Natural killer cell (primary cell): ENCODE data around the gene AKAP1. TPM values are rescaled to one million over a fixed set of nuclear protein-coding genes. Genes with fewer than 3 reads are reported as not detected.

Source experiments
- ATAC-seq, 3 donors: fragments of 150-1000 bp in 2 of 3; fragments of 200-7000 bp in 1 of 3; cut with Tn5 transposase; 1 replicate in 1 of 3; 2 replicates in 2 of 3; pipeline ENCODE4 v1.10.0; 2021; ENCODE audit warnings: mild to moderate bottlenecking in 2 of 3, moderate library complexity in 2 of 3
- DNase-seq, 2 donors: peaks; one replicate each; pipeline versions ENCODE4 v3.0.0 to v3.0.0-alpha.2; 2013 to 2021; ENCODE audit warnings: mixed read lengths in 1 of 2
- H3K27ac ChIP-seq: one replicate; pipeline ENCODE4 v1.5.1; 2013; ENCODE audit warnings: mild to moderate bottlenecking, low read length
- H3K27me3 ChIP-seq: one replicate; pipeline ENCODE4 v1.6.1; 2013; ENCODE audit warnings: low read length; ENCODE audit not compliant: control insufficient read depth, insufficient read depth
- H3K36me3 ChIP-seq: one replicate; pipeline ENCODE4 v1.6.1; 2013; ENCODE audit warnings: low read length; ENCODE audit not compliant: control insufficient read depth, insufficient read depth
- H3K4me1 ChIP-seq: one replicate; pipeline ENCODE4 v1.6.1; 2013; ENCODE audit warnings: low read length; ENCODE audit not compliant: control insufficient read depth, insufficient read depth
- H3K4me3 ChIP-seq: one replicate; pipeline ENCODE4 v1.5.1; 2013; ENCODE audit warnings: low read length
- H3K9me3 ChIP-seq: one replicate; pipeline ENCODE4 v1.6.1; 2013; ENCODE audit warnings: low read length; ENCODE audit not compliant: control insufficient read depth, insufficient read depth
- H3K27ac Mint-ChIP-seq, 2 donors: one replicate each; pipeline ENCODE4 v1.8.0; 2022; ENCODE audit warnings: mild to moderate bottlenecking in 2 of 2, mixed read lengths in 2 of 2, moderate library complexity in 1 of 2
- H3K27me3 Mint-ChIP-seq, 2 donors: one replicate each; pipeline ENCODE4 v1.8.0; 2022; ENCODE audit warnings: low read depth in 2 of 2, mixed read lengths in 2 of 2
- H3K36me3 Mint-ChIP-seq: one replicate; pipeline ENCODE4 v1.8.0; 2022; ENCODE audit warnings: mixed read lengths
- H3K4me1 Mint-ChIP-seq, 2 donors: one replicate each; pipeline ENCODE4 v1.8.0; 2022; ENCODE audit warnings: mixed read lengths in 2 of 2
- H3K4me3 Mint-ChIP-seq: one replicate; pipeline ENCODE4 v1.8.0; 2022; ENCODE audit warnings: mild to moderate bottlenecking, moderate library complexity, mixed read lengths
- H3K9me3 Mint-ChIP-seq, 2 donors: one replicate each; pipeline ENCODE4 v1.8.0; 2022; ENCODE audit warnings: mixed read lengths in 2 of 2
- CTCF ChIP-seq: fragments of 200-600 bp; IDR thresholded peaks from one replicate; pipeline ENCODE4 v1.8.0; 2022; ENCODE audit warnings: antibody characterized with exemption
- WGBS: methylation state at CpG from one replicate; pipeline ENCODE4 v1.1.7; 2013; ENCODE audit warnings: missing lambda C conversion rate; ENCODE audit not compliant: insufficient coverage; 5-methylcytosine and 5-hydroxymethylcytosine counted together
- intact Hi-C: fragments of 100-400 bp; cut with micrococcal nuclease; formaldehyde crosslinking; loops from one replicate; pipeline ENCODE4 v1.14.2; 2022
- total RNA-seq, 4 donors: library from RNA; stranded (reverse); fragments of 120-200 nt in 1 of 4; gene quantifications; one replicate each; pipeline versions ENCODE4 v1.2.3 to v1.2.4, GENCODE V29; 2013 to 2022

Gene AKAP1
- total RNA-seq, 3 donors from 2014 or later (not counting 1 experiment from before 2014, with no cell fraction given), result 9.8 to 15.8 (median 11.4) TPM

GRCh38 chr17:57114085-57114673 is 29.1 kb downstream of the AKAP1 start:
- no peak overlapping the region for H3K4me3 Mint-ChIP-seq
- Histone ChIP-seq H3K4me1 (no peaks in the 10 kb centered on the region), H3K9me3 (no peaks in the 10 kb centered on the region), H3K4me3 (no peak overlapping the region), H3K36me3 (peaks cover 28% of the 10 kb centered on the region), H3K27me3 (no peaks in the 10 kb centered on the region), H3K27ac (no peak overlapping the region)
- H3K36me3 Mint-ChIP-seq, result peaks cover 6% of the 10 kb centered on the region
- ATAC-seq (peak; percentile 66 to 82 (median 73)), DNase-seq (peak; percentile 52 to 77)
- H3K27me3 Mint-ChIP-seq, result no peaks in the 10 kb centered on the region
- no peak overlapping the region for H3K27ac Mint-ChIP-seq
- intact Hi-C loops, result no loop called here
- TF ChIP-seq CTCF, result peak; percentile 81
- WGBS, result 86% methylated on average over 13 of the region's 13 CpGs
- peaks cover 0 to 5% of the 10 kb centered on the region in 2 donors for H3K4me1 Mint-ChIP-seq
- no peaks in the 10 kb centered on the region for H3K9me3 Mint-ChIP-seq

- Histone ChIP-seq H3K4me1 (no peaks in the 10 kb centered on the region), H3K4me3 (no peak overlapping the region), H3K36me3 (peaks cover 28% of the 10 kb centered on the region), H3K9me3 (no peaks in the 10 kb centered on the region), H3K27me3 (no peaks in the 10 kb centered on the region), H3K27ac (no peak overlapping the region)
- Mint-ChIP-seq H3K4me3 (no peak overlapping the region), H3K4me1 (peaks cover 0 to 5% of the 10 kb centered on the region in 2 donors), H3K27me3 (no peaks in the 10 kb centered on the region), H3K36me3 (peaks cover 8% of the 10 kb centered on the region), H3K9me3 (no peaks in the 10 kb centered on the region), H3K27ac (no peak overlapping the region)
- DNase-seq (no peak), ATAC-seq (no peak)
- 96% methylated on average over 4 of the region's 4 CpGs for WGBS
- no peak for TF ChIP-seq CTCF
- intact Hi-C loops, result no loop called here
These were observed 30.3 kb downstream of the AKAP1 start for GRCh38 chr17:57115377-57115776.

GRCh38 chr17:57115916-57116315 is 30.9 kb downstream of the AKAP1 start:
- H3K27ac Mint-ChIP-seq, result no peak overlapping the region
- Histone ChIP-seq H3K9me3 (no peaks in the 10 kb centered on the region), H3K27ac (no peak overlapping the region), H3K4me3 (no peak overlapping the region), H3K27me3 (no peaks in the 10 kb centered on the region), H3K36me3 (peaks cover 28% of the 10 kb centered on the region), H3K4me1 (no peaks in the 10 kb centered on the region)
- no peak for TF ChIP-seq CTCF
- 98% methylated on average over 21 of the region's 21 CpGs for WGBS
- no peaks in the 10 kb centered on the region for H3K9me3 Mint-ChIP-seq
- peaks cover 13% of the 10 kb centered on the region for H3K36me3 Mint-ChIP-seq
- DNase-seq, result no peak
- no peaks in the 10 kb centered on the region for H3K27me3 Mint-ChIP-seq
- no peak for ATAC-seq
- peaks cover 0 to 2% of the 10 kb centered on the region in 2 donors for H3K4me1 Mint-ChIP-seq
- no peak overlapping the region for H3K4me3 Mint-ChIP-seq
- intact Hi-C loops, result no loop called here

GRCh38 chr17:57117798-57118197 is 32.8 kb downstream of the AKAP1 start:
- no peak overlapping the region for H3K27ac ChIP-seq
- no peaks in the 10 kb centered on the region for H3K9me3 Mint-ChIP-seq

More at GRCh38 chr17:57117798-57118197, 32.8 kb downstream of the AKAP1 start:
- Mint-ChIP-seq H3K27ac (no peak overlapping the region), H3K4me1 (no peaks in the 10 kb centered on the region), H3K4me3 (no peak overlapping the region), H3K36me3 (peaks cover 13% of the 10 kb centered on the region), H3K27me3 (no peaks in the 10 kb centered on the region)
- 97% methylated on average over 4 of the region's 4 CpGs for WGBS
- DNase-seq (no peak), ATAC-seq (no peak)
- no peak overlapping the region for H3K4me3 ChIP-seq
- intact Hi-C loops, result no loop called here
- no peaks in the 10 kb centered on the region for H3K9me3 ChIP-seq
- peaks cover 24% of the 10 kb centered on the region for H3K36me3 ChIP-seq
- no peak for TF ChIP-seq CTCF
- H3K4me1 ChIP-seq, result no peaks in the 10 kb centered on the region
- H3K27me3 ChIP-seq, result no peaks in the 10 kb centered on the region
